ENCODE data around the gene SLC26A11. TPM values are rescaled to one million over a fixed set of nuclear protein-coding genes. Genes with fewer than 3 reads are reported as not detected.

The SLC26A11 gene
- total RNA-seq, 4 donors from 2014 or later: 2.6 to 3.3 (median 3.1) TPM

GRCh38 chr17:80217703-80218362 is 2.4 kb upstream of the SLC26A11 start:
- intact Hi-C loops (cut with DNase I; ENCODE audit: low total_unique reads): loop anchor here (2.0 kb wide), 2 partner anchors 45 to 71 kb away; partner anchors contain the start of gene EIF4A3
- DNase-seq: no peak

GRCh38 chr17:80218391-80218790 is 1.8 kb upstream of the SLC26A11 start:
- peaks cover 10 to 11% of the 10 kb centered on the region in 2 donors for H3K4me1 ChIP-seq
- no peak for TF ChIP-seq POLR2A (IDR thresholded peaks at IDR 0.05)
- TF ChIP-seq CTCF (IDR thresholded peaks at IDR 0.05 in 4 of 5, conservative IDR thresholded peaks at IDR 0.05 in 1 of 5): no peak
- H3K36me3 ChIP-seq: peaks cover 0 to 20% of the 10 kb centered on the region in 2 donors
- in situ Hi-C loops (cut with MboI; ENCODE audit: low sequenced_read_pairs in 4 of 4) (no loop called here), intact Hi-C loops (cut with DNase I; ENCODE audit: low total_unique reads) (loop anchor here (2.0 kb wide), 2 partner anchors 44 to 72 kb away; partner anchors contain the start of gene EIF4A3)
- H3K9me3 ChIP-seq: no peaks in the 10 kb centered on the region
- DNase-seq: no peak
- no peak overlapping the region for H3K4me3 ChIP-seq
- ATAC-seq: no peak
- no peaks in the 10 kb centered on the region for H3K27me3 ChIP-seq
- no peak overlapping the region for H3K27ac ChIP-seq

More at GRCh38 chr17:80217703-80218362, 2.4 kb upstream of the SLC26A11 start:
- Histone ChIP-seq H3K27ac (no peak overlapping the region), H3K27me3 (no peaks in the 10 kb centered on the region), H3K4me3 (no peak overlapping the region), H3K36me3 (peaks cover 0 to 20% of the 10 kb centered on the region in 2 donors), H3K4me1 (peaks cover 10% of the 10 kb centered on the region in 2 donors), H3K9me3 (no peaks in the 10 kb centered on the region)
- ATAC-seq: no peak
- no peak for TF ChIP-seq CTCF (IDR thresholded peaks at IDR 0.05 in 4 of 5, conservative IDR thresholded peaks at IDR 0.05 in 1 of 5)
- TF ChIP-seq POLR2A (IDR thresholded peaks at IDR 0.05): no peak
- in situ Hi-C loops (cut with MboI; ENCODE audit: low sequenced_read_pairs in 4 of 4): no loop called here

GRCh38 chr17:80219013-80219762 is 1.0 kb upstream of the SLC26A11 start:
- Histone ChIP-seq H3K27me3 (no peaks in the 10 kb centered on the region), H3K9me3 (no peaks in the 10 kb centered on the region), H3K27ac (peak overlapping the region; percentile 82 to 85 (median 84)), H3K4me3 (peak overlapping the region; percentile 69 to 90 (median 78)), H3K36me3 (peaks cover 0 to 20% of the 10 kb centered on the region in 2 donors), H3K4me1 (peaks cover 17 to 18% of the 10 kb centered on the region in 2 donors)
- intact Hi-C loops (cut with DNase I; ENCODE audit: low total_unique reads) (loop anchor here (2.0 kb wide), 2 partner anchors 44 to 72 kb away; partner anchors contain the start of gene EIF4A3), in situ Hi-C loops (cut with MboI; ENCODE audit: low sequenced_read_pairs in 4 of 4) (no loop called here)
- DNase-seq: peak; percentile 61
- TF ChIP-seq CTCF (IDR thresholded peaks at IDR 0.05 in 4 of 5, conservative IDR thresholded peaks at IDR 0.05 in 1 of 5): no peak
- TF ChIP-seq POLR2A (IDR thresholded peaks at IDR 0.05): no peak
- peak; percentile 54 to 63 for ATAC-seq

GRCh38 chr17:80219763-80220053 is 519 bp upstream of the SLC26A11 start:
- DNase-seq: no peak
- intact Hi-C loops (cut with DNase I; ENCODE audit: low total_unique reads): loop anchor here (2.0 kb wide), 2 partner anchors 43 to 73 kb away; partner anchors contain the start of gene EIF4A3

More at GRCh38 chr17:80219763-80220053, 519 bp upstream of the SLC26A11 start:
- Histone ChIP-seq H3K27ac (peak overlapping the region; percentile 82 to 85 (median 84)), H3K27me3 (no peaks in the 10 kb centered on the region), H3K4me3 (peak overlapping the region; percentile 69 to 90 (median 78)), H3K4me1 (peaks cover 17 to 22% of the 10 kb centered on the region in 2 donors), H3K9me3 (no peaks in the 10 kb centered on the region), H3K36me3 (peaks cover 0 to 20% of the 10 kb centered on the region in 2 donors)
- in situ Hi-C loops (cut with MboI; ENCODE audit: low sequenced_read_pairs in 4 of 4): no loop called here
- TF ChIP-seq CTCF (IDR thresholded peaks at IDR 0.05 in 4 of 5, conservative IDR thresholded peaks at IDR 0.05 in 1 of 5): no peak
- no peak for TF ChIP-seq POLR2A (IDR thresholded peaks at IDR 0.05)
- peak in 1 of 2 donors; percentile 27 for ATAC-seq

Data from gastrocnemius medialis (tissue), 4 donors.